Left kidney (tissue), 2 donors: ENCODE results near the gene ANKRD6. TPM values are rescaled to one million over a fixed set of nuclear protein-coding genes. Genes with fewer than 3 reads are reported as not detected.

Experiments used
- DNase-seq: peaks from one replicate; pipeline ENCODE4 v3.0.0-alpha.2; 2013
- polyA plus RNA-seq: library from polyadenylated mRNA; unstranded; fragments of 120-200 nt; gene quantifications from one replicate; pipeline ENCODE4 v1.2.1, GENCODE V29; 2013; ENCODE audit not compliant: insufficient read length

The ANKRD6 gene
- polyA plus RNA-seq, 1 donor: 36.5 TPM

DNA sequence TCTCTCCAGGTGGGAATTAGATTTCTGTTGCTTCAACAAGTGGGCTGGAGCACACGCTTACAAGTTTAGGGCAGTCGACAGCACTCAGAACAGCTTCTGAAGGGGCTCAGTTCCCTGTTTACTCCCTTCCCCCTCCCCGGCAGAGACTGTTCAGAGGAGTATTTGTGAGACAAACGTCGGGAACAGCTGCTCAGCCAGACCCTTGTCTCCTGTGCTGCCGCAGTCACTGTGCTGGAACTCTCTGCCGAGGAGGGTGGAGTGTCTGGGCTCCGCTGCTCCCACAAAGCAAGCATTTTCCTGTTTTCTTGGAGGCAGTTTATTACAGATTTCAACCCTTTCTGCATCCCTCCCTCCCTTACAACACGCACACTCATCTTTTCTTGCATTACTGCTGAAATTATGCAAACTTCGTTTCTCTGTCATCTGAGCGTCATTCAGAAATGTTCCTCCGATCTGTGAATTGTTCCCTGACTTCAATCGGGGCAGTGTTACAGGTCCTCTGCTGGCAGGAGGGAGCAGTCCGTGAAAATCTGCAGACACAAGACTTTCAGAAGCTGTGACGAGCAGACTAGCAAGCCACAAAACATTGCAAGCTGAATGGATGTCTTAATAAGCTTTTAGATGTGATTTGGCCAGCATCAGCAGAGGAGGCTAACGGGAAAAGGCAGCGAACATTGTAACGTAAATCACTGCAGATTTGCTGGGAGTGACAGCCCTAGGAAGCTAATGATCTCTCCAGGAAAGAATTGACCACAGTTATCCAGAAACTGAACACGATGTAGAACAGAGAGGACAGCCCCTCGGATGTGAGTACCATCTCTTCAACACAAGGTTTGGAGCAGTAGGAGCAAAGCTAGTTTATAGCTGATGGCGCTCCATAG lies 129.4 kb downstream of the ANKRD6 start:
- no peak for DNase-seq

DNA sequence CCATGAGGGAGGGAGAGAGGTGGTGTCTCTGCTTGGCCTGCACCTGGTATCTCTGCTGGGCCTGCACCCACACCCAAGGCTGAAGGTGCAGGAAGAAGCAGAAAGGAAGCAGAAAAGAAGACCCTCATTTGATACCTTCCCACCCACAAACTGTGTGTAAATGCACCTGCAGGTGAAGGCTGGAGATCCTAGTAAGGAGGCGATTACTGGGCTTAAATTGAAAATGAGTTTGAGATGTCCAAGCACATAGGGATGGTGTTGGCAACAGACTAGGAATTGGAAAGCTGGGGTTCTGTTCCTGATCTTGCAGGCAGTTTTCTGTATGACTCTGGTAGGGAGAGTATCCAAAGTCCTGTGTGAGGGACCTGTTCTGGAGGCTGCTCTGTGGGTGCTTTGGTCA lies 130.9 kb downstream of the ANKRD6 start:
- no peak for DNase-seq

GRCh38 chr6:89564752-89565427 lies 131.9 kb downstream of the ANKRD6 start:
- no peak for DNase-seq

GRCh38 chr6:89566008-89566800 lies 133.3 kb downstream of the ANKRD6 start:
- no peak for DNase-seq

DNA sequence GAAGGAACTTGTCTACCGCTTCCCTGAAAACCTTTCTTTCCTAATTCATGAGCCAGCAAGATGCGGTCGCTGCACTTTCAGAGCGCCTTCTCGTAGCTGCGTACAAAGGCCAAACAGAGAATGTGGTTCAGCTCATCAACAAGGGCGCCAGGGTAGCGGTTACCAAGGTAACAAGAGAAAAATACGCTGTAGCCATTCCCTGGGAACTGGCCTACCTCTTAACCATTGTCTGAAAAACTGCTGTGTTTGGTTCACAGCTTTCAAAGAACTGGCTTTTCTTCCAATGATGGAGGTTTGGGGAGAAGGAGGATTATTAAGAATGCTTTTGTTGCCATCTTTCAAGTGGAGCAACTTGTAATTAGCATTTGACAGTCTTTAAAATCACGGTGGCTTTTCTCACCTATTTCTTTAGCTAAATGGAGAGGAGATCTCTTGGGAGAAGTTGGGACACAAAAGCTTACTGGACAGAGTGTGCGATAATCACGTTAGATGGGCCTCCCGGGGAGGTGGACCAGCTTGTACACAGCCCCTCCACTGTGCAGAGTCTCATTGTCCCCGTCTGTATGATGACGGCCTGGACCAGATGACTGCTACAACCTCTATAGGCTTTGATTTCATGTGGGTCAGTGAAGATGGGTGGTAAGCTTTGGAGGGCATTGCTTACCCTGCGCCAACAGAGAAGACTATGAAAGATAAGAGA lies 134.1 kb downstream of the ANKRD6 start:
- no peak for DNase-seq

GRCh38 chr6:89567630-89568390 lies 134.9 kb downstream of the ANKRD6 start:
- DNase-seq: no peak

DNA sequence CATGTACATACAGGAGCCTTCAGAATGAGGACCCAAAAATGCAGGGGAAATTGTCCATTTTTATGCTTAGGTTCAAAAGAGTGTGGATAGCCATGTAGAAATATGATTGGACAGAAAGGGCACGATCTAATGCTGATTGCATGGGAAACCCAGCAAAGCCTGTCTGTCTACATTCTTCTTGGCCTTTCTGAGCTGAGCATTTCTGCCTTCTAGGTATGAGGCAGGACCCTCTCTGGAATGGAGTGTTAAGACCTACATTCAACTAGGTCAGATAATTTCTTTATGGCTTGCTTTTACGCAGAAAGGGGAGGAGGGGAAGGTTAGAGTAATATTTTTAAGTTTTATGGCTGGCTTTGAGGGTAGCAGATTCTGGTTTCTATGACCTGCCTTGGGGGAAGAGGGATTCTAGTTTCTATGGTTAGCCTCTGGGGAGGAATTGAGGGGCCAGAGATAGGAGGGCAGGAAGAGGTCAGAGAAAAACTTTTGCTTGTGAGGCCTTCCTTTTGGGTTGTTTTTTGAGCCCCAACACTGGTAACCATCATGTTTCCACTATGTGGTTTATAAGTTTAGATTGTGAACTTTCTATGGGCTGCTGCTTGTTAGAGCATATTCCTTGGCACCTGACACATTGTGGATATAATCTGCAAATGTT lies 142.1 kb downstream of the ANKRD6 start:
- no peak for DNase-seq

GRCh38 chr6:89575562-89575960 lies 142.6 kb downstream of the ANKRD6 start:
- no peak for DNase-seq

GRCh38 chr6:89580997-89581666 lies 148.2 kb downstream of the ANKRD6 start:
- DNase-seq: no peak

- no peak for DNase-seq
These were observed 148.7 kb downstream of the ANKRD6 start for GRCh38 chr6:89581689-89582088.

GRCh38 chr6:89582669-89583325 lies 149.8 kb downstream of the ANKRD6 start:
- DNase-seq: no peak

DNA sequence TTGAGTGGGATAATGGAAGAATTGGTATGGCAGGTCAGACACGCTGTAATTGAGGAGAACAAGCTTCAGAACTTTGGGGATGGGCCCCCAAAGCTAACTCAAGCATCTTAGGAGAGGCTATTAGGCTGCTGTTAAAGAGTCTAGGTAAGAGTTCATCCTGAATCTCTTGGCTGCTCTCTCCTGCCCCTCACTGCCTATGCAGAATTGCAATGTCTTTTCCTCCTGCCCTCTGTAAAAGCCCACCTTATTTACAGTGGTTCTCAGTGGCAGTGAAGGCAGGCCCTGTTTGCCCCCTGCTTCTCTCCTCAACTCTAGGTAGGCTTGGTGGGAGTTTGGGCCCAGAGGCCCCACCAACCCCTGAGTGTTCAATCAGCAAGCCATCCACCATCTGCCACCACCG lies 150.6 kb downstream of the ANKRD6 start:
- no peak for DNase-seq

GRCh38 chr6:89584539-89584938 lies 151.6 kb downstream of the ANKRD6 start:
- no peak for DNase-seq

GRCh38 chr6:89585154-89585553 lies 152.2 kb downstream of the ANKRD6 start:
- DNase-seq: no peak

GRCh38 chr6:89589297-89590025 lies 156.5 kb downstream of the ANKRD6 start:
- no peak for DNase-seq

- DNase-seq: no peak
These were observed 157.2 kb downstream of the ANKRD6 start for GRCh38 chr6:89590133-89590532.

GRCh38 chr6:89591745-89592144 lies 158.8 kb downstream of the ANKRD6 start:
- DNase-seq: no peak

GRCh38 chr6:89596056-89596455 lies 163.1 kb downstream of the ANKRD6 start:
- no peak for DNase-seq

GRCh38 chr6:89596484-89596883 lies 163.5 kb downstream of the ANKRD6 start:
- DNase-seq: no peak
